COLO829 (cell line): ENCODE measurements around the gene ITGB2.

Source experiments
- DNase-seq: peaks from one replicate; pipeline ENCODE4 v3.0.0; 2012; ENCODE audit warnings: low spot score

Gene ITGB2

DNA sequence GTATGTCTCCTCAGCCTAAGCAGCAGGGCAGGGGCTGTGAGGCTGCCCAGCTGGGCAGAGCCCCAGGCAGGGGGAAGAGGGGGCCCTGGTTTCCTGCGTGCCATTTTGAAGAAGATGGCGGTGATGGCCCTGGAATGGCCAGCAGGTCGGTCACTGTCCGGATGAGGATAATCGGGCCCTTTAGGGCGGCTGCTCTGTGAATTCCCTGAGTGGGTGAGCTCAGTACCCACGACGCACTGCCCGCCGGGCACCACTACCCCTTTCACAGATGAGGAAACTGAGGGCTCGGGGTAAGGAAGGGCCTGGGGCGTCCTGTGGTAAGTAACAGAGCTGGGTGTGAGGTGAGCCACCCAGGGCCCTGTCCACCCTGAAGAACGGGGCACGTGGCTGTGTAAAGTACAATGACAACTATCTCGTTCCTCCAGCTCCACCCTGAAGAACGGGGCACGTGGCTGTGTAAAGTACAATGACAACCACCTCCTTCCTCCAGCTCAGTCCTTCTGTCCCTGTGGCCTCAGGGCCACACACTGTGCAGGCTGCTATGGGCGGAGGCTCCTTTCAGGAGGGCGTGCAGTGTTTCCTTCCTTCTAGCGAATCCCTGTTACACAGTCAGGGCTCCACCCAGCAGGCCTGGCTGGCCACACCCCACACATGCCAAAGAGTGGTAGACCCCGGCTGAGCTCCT is 23.2 kb downstream of the ITGB2 start:
- no peak for DNase-seq

GRCh38 chr21:44896561-44897286 is 24.0 kb downstream of the ITGB2 start:
- no peak for DNase-seq

- DNase-seq, result no peak
Observed at GRCh38 chr21:44895859-44896258, 24.8 kb downstream of the ITGB2 start.

DNA sequence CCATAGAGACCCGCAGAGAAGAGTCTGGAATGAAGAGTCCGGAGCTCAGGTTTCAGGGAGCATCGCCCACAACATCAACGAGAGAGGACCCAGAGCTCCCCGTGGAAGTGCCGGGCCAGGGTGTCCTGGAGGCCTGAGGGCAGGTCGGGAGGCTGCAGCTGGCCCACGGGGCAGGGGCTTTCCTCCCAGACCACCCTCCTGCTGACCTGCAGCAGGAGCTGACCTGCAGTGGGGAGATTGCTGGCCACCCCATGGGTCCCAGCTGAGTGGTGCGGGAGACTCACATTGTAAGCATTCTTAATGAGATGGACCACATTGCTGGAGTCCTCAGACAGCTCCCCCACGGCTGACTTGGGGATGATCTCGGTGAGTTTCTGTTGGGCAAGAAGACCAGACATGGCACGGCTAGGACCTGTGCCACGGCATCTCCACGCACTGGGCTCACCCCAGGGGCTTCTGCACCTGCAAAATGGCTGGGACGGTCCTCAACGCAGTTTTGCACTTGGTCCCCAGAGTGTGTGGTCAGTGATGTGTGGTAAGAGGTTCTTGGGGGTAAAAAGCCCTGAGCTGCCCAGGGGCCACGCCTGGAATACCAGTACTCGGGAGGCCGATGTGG is 25.9 kb downstream of the ITGB2 start:
- no peak for DNase-seq

- no peak for DNase-seq
Observed at GRCh38 chr21:44893948-44894656, 26.6 kb downstream of the ITGB2 start.

- no peak for DNase-seq
Observed at GRCh38 chr21:44893278-44893556, 27.5 kb downstream of the ITGB2 start.

DNA sequence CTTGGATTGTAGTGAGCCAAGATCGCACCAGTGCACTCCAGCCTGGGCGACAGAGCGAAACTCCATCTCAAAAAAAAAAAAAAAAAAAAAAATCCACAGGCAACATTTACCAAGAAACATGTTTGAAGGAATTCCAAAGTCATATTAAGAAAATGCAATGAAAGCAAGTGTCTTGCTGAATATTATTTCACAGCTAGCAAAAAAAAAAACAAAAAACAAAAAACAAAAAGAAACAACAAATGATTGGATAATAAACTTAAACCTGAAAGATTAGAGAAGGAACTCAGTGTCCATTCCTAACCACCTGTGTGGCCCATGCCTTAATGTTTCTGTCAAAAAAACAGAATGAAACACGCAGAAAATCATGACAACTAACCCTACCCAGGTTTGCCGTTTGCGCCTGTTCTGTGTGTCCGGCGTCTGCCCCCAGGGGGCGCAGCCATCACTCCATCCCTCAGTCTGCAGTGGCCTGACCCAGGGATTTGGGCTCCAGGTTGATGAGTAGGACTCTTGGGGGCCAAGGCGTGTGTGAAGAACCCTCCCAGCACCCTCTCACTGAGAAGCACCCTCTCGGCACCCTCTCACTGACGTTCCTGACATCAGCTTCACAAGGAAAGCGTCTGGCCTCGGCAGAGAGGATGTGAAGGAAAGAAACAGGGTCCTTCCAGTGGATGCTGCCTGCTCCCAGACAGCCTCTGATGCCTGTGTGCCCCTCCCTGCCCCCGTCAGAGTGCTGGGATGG is 28.0 kb downstream of the ITGB2 start:
- no peak for DNase-seq

DNA sequence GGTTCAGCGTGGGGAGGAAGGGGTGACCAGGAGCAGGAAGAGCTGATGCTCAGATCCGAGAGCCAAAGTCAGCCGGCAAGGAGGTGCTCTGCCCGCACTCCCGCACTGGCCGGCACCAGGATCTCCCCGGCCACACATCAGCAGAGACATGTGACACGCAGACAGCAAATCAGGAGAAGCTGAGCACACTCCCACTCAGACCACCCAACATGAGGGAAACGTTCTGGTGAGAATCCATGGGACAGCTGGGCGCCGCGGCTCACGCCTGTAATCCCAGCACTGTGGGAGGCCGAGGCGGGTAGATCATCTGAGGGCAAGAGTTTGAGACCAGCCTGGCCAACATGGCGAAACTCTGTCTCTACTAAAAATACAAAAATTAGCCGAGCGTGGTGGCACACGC is 28.6 kb downstream of the ITGB2 start:
- DNase-seq, result no peak

DNA sequence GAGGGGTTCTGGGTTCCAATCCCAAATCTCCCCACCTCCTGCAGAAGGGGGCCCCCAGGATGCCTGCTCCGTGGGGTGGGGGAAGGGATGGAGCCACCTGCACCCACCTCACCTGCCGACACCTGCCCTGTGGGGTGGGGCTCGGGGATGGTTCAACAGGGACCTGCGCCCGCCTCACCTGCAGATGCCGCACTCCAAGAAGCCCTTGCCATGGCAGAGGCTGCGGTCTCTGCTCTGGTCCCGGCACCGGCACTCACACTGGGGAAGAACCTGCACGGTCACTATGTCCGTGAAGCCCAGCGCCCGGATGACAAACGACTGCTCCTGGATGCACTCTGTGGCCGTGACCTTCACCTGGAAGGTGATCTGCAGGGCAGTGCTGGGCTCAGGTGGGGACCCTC is 29.1 kb downstream of the ITGB2 start:
- DNase-seq, result no peak

DNA sequence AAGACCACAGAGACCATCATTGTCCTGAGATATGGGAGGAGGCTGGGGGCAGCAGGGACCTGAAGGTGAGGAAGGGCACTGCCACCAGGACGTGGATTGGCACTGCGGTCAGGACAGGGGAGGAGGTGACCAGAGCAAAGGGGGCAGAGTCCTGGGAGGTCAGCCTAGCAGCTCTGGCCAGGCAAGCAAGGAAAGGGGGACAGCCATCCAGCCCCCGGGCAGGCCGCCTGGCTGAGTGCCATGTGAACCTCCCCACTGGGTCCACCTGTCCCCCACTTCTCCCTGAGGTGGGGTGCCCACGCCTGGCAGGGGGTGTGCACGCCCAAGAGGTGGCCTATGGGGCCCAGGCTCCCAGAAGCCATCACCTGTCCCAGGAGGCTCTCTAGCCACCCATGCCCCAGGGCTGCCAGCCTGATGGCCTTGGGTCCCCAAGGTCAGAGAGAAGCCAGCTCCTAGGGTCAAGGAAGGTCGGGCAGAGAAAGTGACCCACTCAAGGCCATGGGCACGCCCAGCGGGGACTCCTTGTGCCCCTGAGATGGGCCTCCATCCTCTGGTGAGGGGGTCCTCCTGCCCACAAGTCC is 29.6 kb downstream of the ITGB2 start:
- no peak for DNase-seq

DNA sequence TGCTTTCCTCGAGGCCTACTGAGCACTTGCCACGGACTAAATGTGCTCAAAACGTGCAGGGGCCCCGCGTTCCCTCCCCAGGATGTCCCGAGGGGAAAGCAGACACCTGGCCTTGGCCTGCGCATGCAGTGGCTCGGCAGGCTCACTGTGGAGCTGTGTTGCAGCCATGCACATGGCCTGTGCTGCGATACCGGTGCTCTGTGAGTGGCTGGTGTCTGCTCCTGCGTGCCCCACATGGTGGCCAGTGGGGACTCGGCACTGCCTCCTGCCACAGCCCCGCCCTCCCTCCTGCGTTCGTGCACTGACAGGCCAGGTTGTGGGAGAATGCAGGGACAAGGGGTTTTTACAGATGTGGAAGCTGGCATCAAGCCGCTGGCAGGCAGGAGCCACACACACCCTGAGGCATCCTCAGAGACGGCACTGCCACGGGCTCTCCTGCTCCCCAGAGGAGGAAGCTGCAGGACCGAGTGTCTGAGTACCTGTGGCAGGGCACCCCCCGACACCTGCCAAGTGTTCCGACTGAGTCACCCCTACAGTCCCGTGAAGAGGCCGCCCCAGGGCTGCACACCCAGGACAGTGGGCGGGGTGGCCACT is 30.3 kb downstream of the ITGB2 start:
- no peak for DNase-seq

GRCh38 chr21:44889625-44890337 is 30.9 kb downstream of the ITGB2 start:
- DNase-seq, result no peak

DNA sequence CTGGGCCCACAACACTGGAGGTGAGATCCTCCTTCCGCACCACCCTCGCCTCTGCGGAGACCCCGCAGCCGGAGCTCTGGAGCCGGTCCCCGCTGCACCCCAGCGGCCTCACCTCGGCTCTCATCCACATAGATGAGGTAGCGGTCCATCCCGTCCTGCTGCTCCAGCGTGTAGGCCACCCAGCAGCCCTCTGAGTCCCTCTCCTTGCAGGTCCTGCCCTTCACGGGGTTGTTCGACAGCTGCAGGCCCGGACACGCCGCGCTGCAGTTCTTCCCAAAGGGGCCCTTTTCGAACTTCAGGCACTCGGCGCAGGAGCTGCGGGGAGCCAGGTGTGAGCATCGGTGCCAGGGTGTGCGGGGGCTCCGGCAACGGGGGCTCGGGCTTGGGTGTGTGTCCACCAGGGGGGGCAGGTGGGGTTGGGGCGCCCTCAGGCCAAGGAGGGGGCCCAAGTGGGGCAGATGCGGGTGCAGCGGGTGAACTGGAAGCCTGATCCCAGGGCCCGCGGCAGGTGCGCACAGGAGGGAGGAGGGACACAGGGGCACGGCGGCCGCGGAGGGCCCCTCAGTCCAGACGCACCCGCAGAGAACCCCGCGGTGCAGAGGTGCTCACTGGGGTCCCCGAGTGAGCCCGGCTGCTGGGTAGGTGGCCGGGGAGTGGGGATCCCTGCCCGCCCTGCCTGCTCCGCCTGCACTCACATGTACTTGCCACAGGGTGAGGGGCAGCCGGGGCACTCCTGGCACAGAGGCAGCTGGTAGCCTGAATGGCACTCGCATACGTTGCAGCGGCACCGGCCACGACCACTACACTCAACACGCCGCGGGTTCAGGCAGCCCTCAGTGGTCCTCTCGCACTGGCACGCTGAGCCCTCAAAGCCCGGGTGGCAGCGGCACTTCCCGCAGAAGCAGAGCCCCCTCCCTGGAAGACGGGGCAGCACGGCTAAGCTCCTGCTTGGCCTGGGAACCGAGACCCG is 31.8 kb downstream of the ITGB2 start:
- no peak for DNase-seq

DNA sequence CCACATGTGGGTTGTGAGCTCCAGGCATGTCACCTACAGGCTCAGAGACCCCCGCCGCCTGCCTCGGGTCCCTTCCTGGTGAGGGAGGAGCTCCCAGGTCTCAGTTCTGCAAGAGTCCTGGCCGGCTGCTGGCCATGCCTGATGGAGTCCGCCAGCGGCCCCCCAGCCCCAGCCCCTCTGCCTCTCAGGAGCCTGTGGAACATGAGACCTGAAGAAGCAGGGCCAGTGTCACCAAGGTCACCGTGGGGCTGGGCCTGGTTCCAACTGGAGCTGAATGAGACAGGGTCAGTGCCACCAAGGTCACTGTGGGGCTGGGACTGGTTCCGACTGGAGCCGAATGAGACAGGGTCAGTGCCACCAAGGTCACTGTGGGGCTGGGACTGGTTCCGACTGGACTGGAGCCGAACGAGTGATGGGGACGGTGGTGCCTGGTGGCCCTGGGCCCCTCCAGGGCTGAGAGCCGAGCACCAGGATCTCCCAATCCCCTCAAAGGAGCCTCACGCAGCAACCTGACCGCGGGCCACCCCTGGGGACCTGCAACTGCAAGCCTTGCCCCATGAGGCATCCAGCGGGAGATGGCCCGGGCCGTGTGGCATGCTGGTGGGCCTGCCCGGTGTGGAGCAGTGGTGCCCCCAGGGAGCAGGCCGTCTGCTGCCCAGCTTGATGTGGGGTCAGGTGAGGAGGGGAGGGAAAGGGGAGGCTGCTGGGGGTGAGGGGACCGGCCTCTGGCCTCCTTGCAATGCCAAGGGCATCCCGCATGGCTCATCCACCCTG is 32.7 kb downstream of the ITGB2 start:
- no peak for DNase-seq

DNA sequence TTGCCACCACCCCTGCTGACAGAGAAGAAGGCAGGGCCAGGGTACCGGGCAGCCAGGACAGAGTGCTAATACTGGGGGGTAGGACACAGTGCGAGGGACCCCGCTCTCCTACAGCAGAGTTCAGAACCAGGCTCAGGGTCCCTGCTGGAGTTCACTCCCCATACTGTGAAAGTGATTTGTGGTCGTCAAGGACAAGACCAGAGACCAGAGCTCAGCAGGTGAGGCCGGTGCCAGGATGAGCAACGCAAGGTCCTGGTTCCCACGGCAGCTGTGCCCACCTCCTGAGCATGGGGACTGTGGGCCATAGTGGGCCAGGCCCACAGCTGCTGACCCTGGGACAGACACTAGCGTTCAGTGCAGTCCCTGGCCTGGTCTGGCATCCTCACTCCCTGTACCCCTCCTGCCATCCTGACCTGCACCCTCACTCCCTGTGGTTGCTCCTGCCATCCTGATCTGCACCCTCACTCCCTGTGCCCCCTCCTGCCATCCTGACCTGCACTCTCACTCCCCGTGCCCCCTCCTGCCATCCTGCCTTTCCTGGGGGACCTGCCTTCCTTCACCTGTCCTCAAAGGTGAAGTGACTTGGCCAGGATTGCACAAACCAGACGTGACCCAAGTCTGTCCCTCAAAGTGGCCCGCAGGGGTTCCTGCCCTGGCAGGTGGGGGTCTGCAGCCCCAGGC is 33.4 kb downstream of the ITGB2 start:
- no peak for DNase-seq

- DNase-seq, result no peak
Observed at GRCh38 chr21:44886113-44887075, 34.3 kb downstream of the ITGB2 start.

DNA sequence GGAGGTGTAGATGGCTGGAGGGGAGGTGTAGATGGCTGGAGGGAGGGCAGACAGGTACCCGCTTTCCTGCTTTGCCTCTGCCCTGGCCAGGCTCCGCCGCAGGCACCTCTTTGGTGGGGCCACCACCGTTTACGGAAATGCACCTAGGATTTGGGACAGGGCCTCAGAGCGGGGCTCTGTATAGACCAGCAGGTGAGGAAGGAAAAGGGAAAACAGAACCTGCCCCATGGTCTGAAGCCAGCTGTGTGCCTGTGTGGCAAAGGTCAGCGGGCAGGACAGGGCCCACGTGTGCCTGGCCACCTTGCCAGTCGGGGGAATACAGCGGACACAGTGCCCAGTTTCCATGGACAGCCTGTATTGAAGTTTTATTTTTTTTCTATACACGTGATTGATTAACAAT is 35.1 kb downstream of the ITGB2 start:
- no peak for DNase-seq
